Prostate gland (tissue), 2 donors: Measurements from ENCODE around the gene SUDS3.

Experiments used
- POLR2A ChIP-seq: fragments of 450-650 bp; IDR thresholded peaks from one replicate; pipeline ENCODE4 v1.6.1; 2016; ENCODE audit warnings: antibody characterized with exemption, mild to moderate bottlenecking
- POLR2AphosphoS5 ChIP-seq: sonication (generic); formaldehyde crosslinking; IDR thresholded peaks from one replicate; pipeline ENCODE4 v1.6.1; 2017; ENCODE audit warnings: antibody characterized with exemption
- TF ChIP-seq, protein P1 (sequence below), 4 experiments: fragments of 200-600 bp in 2 of 4; fragments of 450-650 bp in 2 of 4; sonication (generic) in 2 of 4; IDR thresholded peaks; 1 replicate in 3 of 4; 2 replicates in 1 of 4; pipeline ENCODE4 v1.5.1; 2016 to 2019; ENCODE audit warnings: antibody characterized with exemption in 4 of 4, mild to moderate bottlenecking in 2 of 4, moderate library complexity in 2 of 4

- TF ChIP-seq, protein P1, sequence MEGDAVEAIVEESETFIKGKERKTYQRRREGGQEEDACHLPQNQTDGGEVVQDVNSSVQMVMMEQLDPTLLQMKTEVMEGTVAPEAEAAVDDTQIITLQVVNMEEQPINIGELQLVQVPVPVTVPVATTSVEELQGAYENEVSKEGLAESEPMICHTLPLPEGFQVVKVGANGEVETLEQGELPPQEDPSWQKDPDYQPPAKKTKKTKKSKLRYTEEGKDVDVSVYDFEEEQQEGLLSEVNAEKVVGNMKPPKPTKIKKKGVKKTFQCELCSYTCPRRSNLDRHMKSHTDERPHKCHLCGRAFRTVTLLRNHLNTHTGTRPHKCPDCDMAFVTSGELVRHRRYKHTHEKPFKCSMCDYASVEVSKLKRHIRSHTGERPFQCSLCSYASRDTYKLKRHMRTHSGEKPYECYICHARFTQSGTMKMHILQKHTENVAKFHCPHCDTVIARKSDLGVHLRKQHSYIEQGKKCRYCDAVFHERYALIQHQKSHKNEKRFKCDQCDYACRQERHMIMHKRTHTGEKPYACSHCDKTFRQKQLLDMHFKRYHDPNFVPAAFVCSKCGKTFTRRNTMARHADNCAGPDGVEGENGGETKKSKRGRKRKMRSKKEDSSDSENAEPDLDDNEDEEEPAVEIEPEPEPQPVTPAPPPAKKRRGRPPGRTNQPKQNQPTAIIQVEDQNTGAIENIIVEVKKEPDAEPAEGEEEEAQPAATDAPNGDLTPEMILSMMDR (IDR thresholded peaks at IDR 0.05): no peak
- TF ChIP-seq POLR2A: no peak
- no peak for TF ChIP-seq POLR2AphosphoS5
Measured at GRCh38 chr12:118397708-118398440, 21.5 kb downstream of the SUDS3 start.
